Measurements from ENCODE around the gene FAM234B.

The FAM234B gene

GRCh38 chr12:13044002-13044905 is at the start of gene FAM234B:
Gene FAM234B (plus strand): TSS chr12:13044381. CDS start chr12:13044404, 23 bp downstream.
- H3K4me1 ChIP-seq (ENCODE audit: control insufficient read depth, insufficient read depth, low read length): no peaks in the 10 kb centered on the region

GRCh38 chr12:12995088-12995487 is 49.1 kb upstream of the FAM234B start:
- peaks cover 6% of the 10 kb centered on the region for H3K4me1 ChIP-seq (ENCODE audit: control insufficient read depth, insufficient read depth, low read length)
- H3K27ac ChIP-seq (ENCODE audit: low read depth, low read length): no peak overlapping the region

More at GRCh38 chr12:13044002-13044905, at the start of gene FAM234B:
- H3K4me3 ChIP-seq (ENCODE audit: low read length): peak within 1 kb of the TSS; percentile 77
- H3K27me3 ChIP-seq (ENCODE audit: control insufficient read depth, insufficient read depth, low read length): peaks cover 2% of the 10 kb centered on the region
- H3K9ac ChIP-seq (ENCODE audit: low read length): peak within 1 kb of the TSS; percentile 36
- H3K27ac ChIP-seq (ENCODE audit: low read depth, low read length): peak within 1 kb of the TSS; percentile 35
- H3K36me3 ChIP-seq (ENCODE audit: control insufficient read depth, insufficient read depth, low read length): no peaks in the 10 kb centered on the region

GRCh38 chr12:12996209-12996608 is 48.0 kb upstream of the FAM234B start:
- H3K4me3 ChIP-seq (ENCODE audit: low read length): no peak overlapping the region
- peaks cover 6% of the 10 kb centered on the region for H3K4me1 ChIP-seq (ENCODE audit: control insufficient read depth, insufficient read depth, low read length)
- H3K36me3 ChIP-seq (ENCODE audit: control insufficient read depth, insufficient read depth, low read length): no peaks in the 10 kb centered on the region
- no peak overlapping the region for H3K27ac ChIP-seq (ENCODE audit: low read depth, low read length)
- no peak overlapping the region for H3K9ac ChIP-seq (ENCODE audit: low read length)
- no peaks in the 10 kb centered on the region for H3K27me3 ChIP-seq (ENCODE audit: control insufficient read depth, insufficient read depth, low read length)

More at GRCh38 chr12:12995088-12995487, 49.1 kb upstream of the FAM234B start:
- H3K36me3 ChIP-seq (ENCODE audit: control insufficient read depth, insufficient read depth, low read length): no peaks in the 10 kb centered on the region
- H3K27me3 ChIP-seq (ENCODE audit: control insufficient read depth, insufficient read depth, low read length): no peaks in the 10 kb centered on the region
- H3K9ac ChIP-seq (ENCODE audit: low read length): no peak overlapping the region
- no peak overlapping the region for H3K4me3 ChIP-seq (ENCODE audit: low read length)

- H3K4me3 ChIP-seq (ENCODE audit: low read length): no peak overlapping the region
- H3K9ac ChIP-seq (ENCODE audit: low read length): no peak overlapping the region
- H3K27ac ChIP-seq (ENCODE audit: low read depth, low read length): no peak overlapping the region
- H3K4me1 ChIP-seq (ENCODE audit: control insufficient read depth, insufficient read depth, low read length): peaks cover 6% of the 10 kb centered on the region
- H3K27me3 ChIP-seq (ENCODE audit: control insufficient read depth, insufficient read depth, low read length): no peaks in the 10 kb centered on the region
- no peaks in the 10 kb centered on the region for H3K36me3 ChIP-seq (ENCODE audit: control insufficient read depth, insufficient read depth, low read length)
Observed at GRCh38 chr12:12997156-12997555, 47.0 kb upstream of the FAM234B start.

- Histone ChIP-seq H3K36me3 (ENCODE audit: control insufficient read depth, insufficient read depth, low read length) (no peaks in the 10 kb centered on the region), H3K27me3 (ENCODE audit: control insufficient read depth, insufficient read depth, low read length) (no peaks in the 10 kb centered on the region), H3K4me3 (ENCODE audit: low read length) (no peak overlapping the region), H3K4me1 (ENCODE audit: control insufficient read depth, insufficient read depth, low read length) (peaks cover 6% of the 10 kb centered on the region), H3K9ac (ENCODE audit: low read length) (no peak overlapping the region), H3K27ac (ENCODE audit: low read depth, low read length) (no peak overlapping the region)
Observed at GRCh38 chr12:12997734-12998133, 46.4 kb upstream of the FAM234B start.

- Histone ChIP-seq H3K4me3 (ENCODE audit: low read length) (no peak overlapping the region), H3K36me3 (ENCODE audit: control insufficient read depth, insufficient read depth, low read length) (no peaks in the 10 kb centered on the region), H3K27ac (ENCODE audit: low read depth, low read length) (no peak overlapping the region), H3K4me1 (ENCODE audit: control insufficient read depth, insufficient read depth, low read length) (peaks cover 6% of the 10 kb centered on the region), H3K9ac (ENCODE audit: low read length) (no peak overlapping the region), H3K27me3 (ENCODE audit: control insufficient read depth, insufficient read depth, low read length) (no peaks in the 10 kb centered on the region)
Observed at GRCh38 chr12:12998248-12998647, 45.9 kb upstream of the FAM234B start.

- Histone ChIP-seq H3K36me3 (ENCODE audit: control insufficient read depth, insufficient read depth, low read length) (no peaks in the 10 kb centered on the region), H3K4me3 (ENCODE audit: low read length) (peak overlapping the region; percentile 86), H3K4me1 (ENCODE audit: control insufficient read depth, insufficient read depth, low read length) (peaks cover 6% of the 10 kb centered on the region), H3K9ac (ENCODE audit: low read length) (peak overlapping the region; percentile 54), H3K27ac (ENCODE audit: low read depth, low read length) (peak overlapping the region; percentile 71), H3K27me3 (ENCODE audit: control insufficient read depth, insufficient read depth, low read length) (no peaks in the 10 kb centered on the region)
Observed at GRCh38 chr12:12999271-12999958, 44.8 kb upstream of the FAM234B start.

GRCh38 chr12:12999959-13000615 is 44.1 kb upstream of the FAM234B start, which contains the start of gene HEBP1:
Gene HEBP1 (minus strand): TSS chr12:13000265. CDS start chr12:13000114, 151 bp downstream.
- peak within 1 kb of the TSS; percentile 54 for H3K9ac ChIP-seq (ENCODE audit: low read length)
- H3K36me3 ChIP-seq (ENCODE audit: control insufficient read depth, insufficient read depth, low read length): no peaks in the 10 kb centered on the region
- H3K27ac ChIP-seq (ENCODE audit: low read depth, low read length): peak within 1 kb of the TSS; percentile 86
- peak within 1 kb of the TSS; percentile 86 for H3K4me3 ChIP-seq (ENCODE audit: low read length)
- no peaks in the 10 kb centered on the region for H3K27me3 ChIP-seq (ENCODE audit: control insufficient read depth, insufficient read depth, low read length)
- peaks cover 6% of the 10 kb centered on the region for H3K4me1 ChIP-seq (ENCODE audit: control insufficient read depth, insufficient read depth, low read length)

- Histone ChIP-seq H3K4me1 (ENCODE audit: control insufficient read depth, insufficient read depth, low read length) (peaks cover 6% of the 10 kb centered on the region), H3K36me3 (ENCODE audit: control insufficient read depth, insufficient read depth, low read length) (no peaks in the 10 kb centered on the region)
Observed at GRCh38 chr12:13000616-13000924, 43.6 kb upstream of the FAM234B start.

GRCh38 chr12:13000925-13001774 is 43.0 kb upstream of the FAM234B start:
- peaks cover 6% of the 10 kb centered on the region for H3K4me1 ChIP-seq (ENCODE audit: control insufficient read depth, insufficient read depth, low read length)
- H3K27ac ChIP-seq (ENCODE audit: low read depth, low read length): peak overlapping the region; percentile 86
- no peaks in the 10 kb centered on the region for H3K36me3 ChIP-seq (ENCODE audit: control insufficient read depth, insufficient read depth, low read length)
- peak overlapping the region; percentile 82 for H3K4me3 ChIP-seq (ENCODE audit: low read length)
- H3K27me3 ChIP-seq (ENCODE audit: control insufficient read depth, insufficient read depth, low read length): no peaks in the 10 kb centered on the region
- H3K9ac ChIP-seq (ENCODE audit: low read length): peak overlapping the region; percentile 32

More at GRCh38 chr12:13000616-13000924, 43.6 kb upstream of the FAM234B start:
- Histone ChIP-seq H3K27me3 (ENCODE audit: control insufficient read depth, insufficient read depth, low read length) (no peaks in the 10 kb centered on the region), H3K4me3 (ENCODE audit: low read length) (peak overlapping the region; percentile 82), H3K27ac (ENCODE audit: low read depth, low read length) (peak overlapping the region; percentile 86), H3K9ac (ENCODE audit: low read length) (peak overlapping the region; percentile 32)

- H3K9ac ChIP-seq (ENCODE audit: low read length): no peak overlapping the region
- H3K27me3 ChIP-seq (ENCODE audit: control insufficient read depth, insufficient read depth, low read length): no peaks in the 10 kb centered on the region
- H3K4me1 ChIP-seq (ENCODE audit: control insufficient read depth, insufficient read depth, low read length): peaks cover 6% of the 10 kb centered on the region
Observed at GRCh38 chr12:13001775-13002040, 42.5 kb upstream of the FAM234B start.

More at GRCh38 chr12:13001775-13002040, 42.5 kb upstream of the FAM234B start:
- Histone ChIP-seq H3K27ac (ENCODE audit: low read depth, low read length) (peak overlapping the region; percentile 86), H3K4me3 (ENCODE audit: low read length) (peak overlapping the region; percentile 82), H3K36me3 (ENCODE audit: control insufficient read depth, insufficient read depth, low read length) (no peaks in the 10 kb centered on the region)
